Astrocyte of the hippocampus (primary cell): ENCODE results near the gene CAMK1D.

Experiments
- DNase-seq: peaks from one replicate; pipeline ENCODE4 v3.0.0; 2011; ENCODE audit warnings: low read depth, low spot score

The CAMK1D gene

GRCh38 chr10:12401466-12401865 lies 52.1 kb downstream of the CAMK1D start:
- DNase-seq, result no peak

GRCh38 chr10:12403119-12403518 lies 53.8 kb downstream of the CAMK1D start:
- no peak for DNase-seq

GRCh38 chr10:12405342-12406320 lies 56.3 kb downstream of the CAMK1D start:
- DNase-seq, result peak; percentile 52

GRCh38 chr10:12406764-12407400 lies 57.5 kb downstream of the CAMK1D start:
- no peak for DNase-seq

- no peak for DNase-seq
These were observed 59.1 kb downstream of the CAMK1D start for GRCh38 chr10:12408472-12408871.

GRCh38 chr10:12409161-12409560 lies 59.8 kb downstream of the CAMK1D start:
- no peak for DNase-seq

GRCh38 chr10:12409613-12410012 lies 60.3 kb downstream of the CAMK1D start:
- DNase-seq, result no peak

GRCh38 chr10:12412666-12413368 lies 63.5 kb downstream of the CAMK1D start:
- DNase-seq, result no peak

- DNase-seq, result no peak
These were observed 64.0 kb downstream of the CAMK1D start for GRCh38 chr10:12413369-12413711.

GRCh38 chr10:12414278-12414989 lies 65.1 kb downstream of the CAMK1D start:
- DNase-seq, result peak; percentile 61

- DNase-seq, result no peak
These were observed 67.2 kb downstream of the CAMK1D start for GRCh38 chr10:12416344-12417050.

GRCh38 chr10:12417331-12417730 lies 68.0 kb downstream of the CAMK1D start:
- DNase-seq, result no peak

- no peak for DNase-seq
These were observed 68.7 kb downstream of the CAMK1D start for GRCh38 chr10:12418000-12418399.

- no peak for DNase-seq
These were observed 69.4 kb downstream of the CAMK1D start for GRCh38 chr10:12418725-12419261.

- peak; percentile 97 for DNase-seq
These were observed 70.0 kb downstream of the CAMK1D start for GRCh38 chr10:12419262-12419847.

GRCh38 chr10:12420530-12421120 lies 71.3 kb downstream of the CAMK1D start:
- no peak for DNase-seq

GRCh38 chr10:12422189-12422588 lies 72.8 kb downstream of the CAMK1D start:
- DNase-seq, result no peak

GRCh38 chr10:12423896-12424295 lies 74.5 kb downstream of the CAMK1D start:
- DNase-seq, result no peak

GRCh38 chr10:12427276-12427675 lies 77.9 kb downstream of the CAMK1D start:
- no peak for DNase-seq
